CD4-positive, alpha-beta T cell (primary cell): ENCODE data around the gene ADAMTS12. TPM values are rescaled to one million over a fixed set of nuclear protein-coding genes. Genes with fewer than 3 reads are reported as not detected.

ENCODE experiments used
- ATAC-seq: fragments of 200-7000 bp; cut with Tn5 transposase; one replicate; pipeline ENCODE4 v1.10.0; 2022; ENCODE audit warnings: mild to moderate bottlenecking; ENCODE audit not compliant: poor library complexity
- CTCF ChIA-PET: fragments of 350-600 bp; sonication (Branson Sonifier 250); formaldehyde crosslinking; loops from one replicate; lab custom pipeline; 2021; ENCODE audit warnings: antibody characterized with exemption, inconsistent platforms; lab: Charles Lee
- POLR2A ChIA-PET: fragments of 350-600 bp; sonication (Branson Sonifier 250); formaldehyde crosslinking; loops from one replicate; lab custom pipeline; 2021; ENCODE audit warnings: antibody characterized with exemption, inconsistent platforms; lab: Charles Lee
- DNase-seq, 14 experiments: peaks; one replicate each; pipeline ENCODE4 v3.0.0-alpha.2; 2013 to 2020; ENCODE audit warnings: mixed read lengths in 2 of 14
- H3K27ac ChIP-seq, 2 donors: one replicate each; pipeline versions ENCODE4 v1.5.1 to v1.7.0; 2013; ENCODE audit warnings: low read length in 2 of 2, low read depth in 1 of 2, mild to moderate bottlenecking in 1 of 2
- H3K27me3 ChIP-seq, 2 experiments: 1 replicate in 1 of 2; 2 replicates in 1 of 2; pipeline versions ENCODE4 v1.6.1 to v1.7.0; 2013; ENCODE audit warnings: low read length in 2 of 2, control low read depth in 1 of 2, mild to moderate bottlenecking in 1 of 2, moderate library complexity in 1 of 2; ENCODE audit not compliant: insufficient read depth in 2 of 2, control insufficient read depth in 1 of 2
- H3K36me3 ChIP-seq: one replicate; pipeline ENCODE4 v1.6.1; 2013; ENCODE audit warnings: low read length, control low read depth; ENCODE audit not compliant: insufficient read depth
- H3K4me1 ChIP-seq: one replicate; pipeline ENCODE4 v1.6.1; 2013; ENCODE audit warnings: low read length, control low read depth; ENCODE audit not compliant: insufficient read depth
- H3K4me3 ChIP-seq: one replicate; pipeline ENCODE4 v1.5.1; 2013; ENCODE audit warnings: mild to moderate bottlenecking, low read length, moderate library complexity
- H3K9me3 ChIP-seq, 2 experiments: 1 replicate in 1 of 2; 2 replicates in 1 of 2; pipeline versions ENCODE4 v1.6.1 to v1.7.0; 2013; ENCODE audit warnings: low read length in 2 of 2, mild to moderate bottlenecking in 2 of 2, control low read depth in 1 of 2, moderate library complexity in 1 of 2; ENCODE audit not compliant: control insufficient read depth in 1 of 2, insufficient read depth in 1 of 2
- H3K27ac Mint-ChIP-seq: one replicate; pipeline ENCODE4 v1.8.0; 2020; ENCODE audit warnings: mixed read lengths
- H3K27me3 Mint-ChIP-seq: one replicate; pipeline ENCODE4 v1.8.0; 2021; ENCODE audit warnings: mixed read lengths
- H3K36me3 Mint-ChIP-seq: one replicate; pipeline ENCODE4 v1.8.0; 2021; ENCODE audit warnings: low read depth, mixed read lengths
- H3K4me1 Mint-ChIP-seq: one replicate; pipeline ENCODE4 v1.8.0; 2021; ENCODE audit warnings: low read depth, mixed read lengths
- H3K4me3 Mint-ChIP-seq: one replicate; pipeline ENCODE4 v1.8.0; 2020; ENCODE audit warnings: mild to moderate bottlenecking, mixed read lengths
- H3K9me3 Mint-ChIP-seq: one replicate; pipeline ENCODE4 v1.8.0; 2020; ENCODE audit warnings: mixed read lengths
- CTCF ChIP-seq: fragments of 200-600 bp; IDR thresholded peaks from one replicate; pipeline ENCODE4 v1.8.0; 2022; ENCODE audit warnings: antibody characterized with exemption, mild to moderate bottlenecking
- intact Hi-C, 2 experiments: fragments of 100-400 bp; cut with DNase I in 1 of 2; cut with micrococcal nuclease in 1 of 2; formaldehyde crosslinking; loops; one replicate each; pipeline versions ENCODE4 v1.15.1 to v1.9.0; 2023 to 2025; cut with DNase I, micrococcal nuclease
- total RNA-seq, 174 experiments: library from RNA in 2 of 174; stranded (reverse) in 2 of 174; gene quantifications; one replicate each; pipeline ENCODE4 v1.2.3 and lab custom pipeline; 2021 to 2026

The ADAMTS12 gene
- total RNA-seq, 2 experiments from 2014 or later = 0.06 TPM; not detected in 1

- H3K9me3 Mint-ChIP-seq = no peaks in the 10 kb centered on the region
- H3K4me3 Mint-ChIP-seq = no peak overlapping the region
- Histone ChIP-seq H3K4me1 (peaks cover 7% of the 10 kb centered on the region), H3K27me3 (peaks cover 40 to 64% of the 10 kb centered on the region in 2 experiments), H3K9me3 (peaks cover 0 to 26% of the 10 kb centered on the region in 2 experiments), H3K27ac (no peak overlapping the region), H3K36me3 (no peaks in the 10 kb centered on the region), H3K4me3 (no peak overlapping the region)
- ATAC-seq (no peak), DNase-seq (no peak)
- peaks cover 82% of the 10 kb centered on the region for H3K27me3 Mint-ChIP-seq
- no peaks in the 10 kb centered on the region for H3K36me3 Mint-ChIP-seq
- POLR2A ChIA-PET = no interaction called here
- no peak overlapping the region for H3K27ac Mint-ChIP-seq
- CTCF ChIA-PET = no interaction called here
- no peaks in the 10 kb centered on the region for H3K4me1 Mint-ChIP-seq
- intact Hi-C loops = loop anchor here in 1 of 2 experiments (10.0 kb wide), 1 partner anchor 354 kb away; no protein-coding TSS in a partner anchor
- no peak for TF ChIP-seq CTCF
These were observed 47.1 kb upstream of the ADAMTS12 start for GRCh38 chr5:33938881-33939280.

- Histone ChIP-seq H3K4me3 (no peak overlapping the region), H3K27me3 (peaks cover 43 to 64% of the 10 kb centered on the region in 2 experiments), H3K36me3 (no peaks in the 10 kb centered on the region), H3K4me1 (peaks cover 7% of the 10 kb centered on the region), H3K9me3 (peaks cover 0 to 26% of the 10 kb centered on the region in 2 experiments), H3K27ac (no peak overlapping the region)
- Mint-ChIP-seq H3K27ac (no peak overlapping the region), H3K4me3 (no peak overlapping the region), H3K36me3 (no peaks in the 10 kb centered on the region), H3K4me1 (no peaks in the 10 kb centered on the region), H3K27me3 (peaks cover 84% of the 10 kb centered on the region), H3K9me3 (no peaks in the 10 kb centered on the region)
- TF ChIP-seq CTCF = no peak
- intact Hi-C loops = loop anchor here in 1 of 2 experiments (10.0 kb wide), 1 partner anchor 354 kb away; no protein-coding TSS in a partner anchor
- ChIA-PET CTCF (no interaction called here), POLR2A (no interaction called here)
- DNase-seq (no peak), ATAC-seq (no peak)
These were observed 46.7 kb upstream of the ADAMTS12 start for GRCh38 chr5:33938507-33938796.

- Mint-ChIP-seq H3K9me3 (no peaks in the 10 kb centered on the region), H3K27me3 (peaks cover 84% of the 10 kb centered on the region), H3K4me3 (no peak overlapping the region), H3K27ac (no peak overlapping the region), H3K4me1 (no peaks in the 10 kb centered on the region), H3K36me3 (no peaks in the 10 kb centered on the region)
- H3K4me3 ChIP-seq = no peak overlapping the region
- H3K27me3 ChIP-seq = peaks cover 40 to 64% of the 10 kb centered on the region in 2 experiments
- no peaks in the 10 kb centered on the region for H3K36me3 ChIP-seq
- H3K4me1 ChIP-seq = peaks cover 7% of the 10 kb centered on the region
- DNase-seq (no peak), ATAC-seq (no peak)
- no peak for TF ChIP-seq CTCF
- peaks cover 0 to 26% of the 10 kb centered on the region in 2 experiments for H3K9me3 ChIP-seq
- intact Hi-C loops = loop anchor here in 1 of 2 experiments (10.0 kb wide), 1 partner anchor 353 kb away; no protein-coding TSS in a partner anchor
- ChIA-PET POLR2A (no interaction called here), CTCF (no interaction called here)
- no peak overlapping the region for H3K27ac ChIP-seq
These were observed 46.1 kb upstream of the ADAMTS12 start for GRCh38 chr5:33937707-33938506.
